ENCODE data around the gene CFTR.

DNA sequence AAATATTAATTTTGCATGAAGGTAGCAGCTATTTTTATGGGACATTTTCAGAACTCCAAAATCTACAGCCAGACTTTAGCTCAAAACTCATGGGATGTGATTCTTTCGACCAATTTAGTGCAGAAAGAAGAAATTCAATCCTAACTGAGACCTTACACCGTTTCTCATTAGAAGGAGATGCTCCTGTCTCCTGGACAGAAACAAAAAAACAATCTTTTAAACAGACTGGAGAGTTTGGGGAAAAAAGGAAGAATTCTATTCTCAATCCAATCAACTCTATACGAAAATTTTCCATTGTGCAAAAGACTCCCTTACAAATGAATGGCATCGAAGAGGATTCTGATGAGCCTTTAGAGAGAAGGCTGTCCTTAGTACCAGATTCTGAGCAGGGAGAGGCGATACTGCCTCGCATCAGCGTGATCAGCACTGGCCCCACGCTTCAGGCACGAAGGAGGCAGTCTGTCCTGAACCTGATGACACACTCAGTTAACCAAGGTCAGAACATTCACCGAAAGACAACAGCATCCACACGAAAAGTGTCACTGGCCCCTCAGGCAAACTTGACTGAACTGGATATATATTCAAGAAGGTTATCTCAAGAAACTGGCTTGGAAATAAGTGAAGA lies 112.3 kb downstream of the CFTR start:
- TF ChIP-seq, protein P1, sequence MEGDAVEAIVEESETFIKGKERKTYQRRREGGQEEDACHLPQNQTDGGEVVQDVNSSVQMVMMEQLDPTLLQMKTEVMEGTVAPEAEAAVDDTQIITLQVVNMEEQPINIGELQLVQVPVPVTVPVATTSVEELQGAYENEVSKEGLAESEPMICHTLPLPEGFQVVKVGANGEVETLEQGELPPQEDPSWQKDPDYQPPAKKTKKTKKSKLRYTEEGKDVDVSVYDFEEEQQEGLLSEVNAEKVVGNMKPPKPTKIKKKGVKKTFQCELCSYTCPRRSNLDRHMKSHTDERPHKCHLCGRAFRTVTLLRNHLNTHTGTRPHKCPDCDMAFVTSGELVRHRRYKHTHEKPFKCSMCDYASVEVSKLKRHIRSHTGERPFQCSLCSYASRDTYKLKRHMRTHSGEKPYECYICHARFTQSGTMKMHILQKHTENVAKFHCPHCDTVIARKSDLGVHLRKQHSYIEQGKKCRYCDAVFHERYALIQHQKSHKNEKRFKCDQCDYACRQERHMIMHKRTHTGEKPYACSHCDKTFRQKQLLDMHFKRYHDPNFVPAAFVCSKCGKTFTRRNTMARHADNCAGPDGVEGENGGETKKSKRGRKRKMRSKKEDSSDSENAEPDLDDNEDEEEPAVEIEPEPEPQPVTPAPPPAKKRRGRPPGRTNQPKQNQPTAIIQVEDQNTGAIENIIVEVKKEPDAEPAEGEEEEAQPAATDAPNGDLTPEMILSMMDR (IDR thresholded peaks at IDR 0.05; ENCODE audit: borderline replicate concordance, extremely low read depth, low read length, poor library complexity, severe bottlenecking), result no peak
- no peak for TF ChIP-seq EZH2 (IDR thresholded peaks at IDR 0.05; ENCODE audit: borderline replicate concordance, low read depth, low read length, severe bottlenecking)

Measured in DND-41 (cell line).